Ammon's horn (tissue), 1 donor: ENCODE measurements around the gene RNASEH1.

Experiments
- DNase-seq: peaks from one replicate; pipeline ENCODE4 v3.0.0-alpha.2; 2016; ENCODE audit warnings: low spot score

Gene RNASEH1

GRCh38 chr2:3558205-3559014 lies at the start of gene RNASEH1:
Gene RNASEH1, minus strand, starts transcription at chr2:3558333. Its CDS starts 73 bp downstream, at chr2:3558260.
- peak; percentile 97 for DNase-seq

- no peak for DNase-seq
Observed at GRCh38 chr2:3606370-3607201, 48.5 kb upstream of the RNASEH1 start.

- no peak for DNase-seq
Observed at GRCh38 chr2:3606028-3606369, 47.9 kb upstream of the RNASEH1 start.

GRCh38 chr2:3604991-3605961 lies 47.1 kb upstream of the RNASEH1 start:
- no peak for DNase-seq

GRCh38 chr2:3604207-3604877 lies 46.2 kb upstream of the RNASEH1 start:
- no peak for DNase-seq

- no peak for DNase-seq
Observed at GRCh38 chr2:3603536-3604206, 45.5 kb upstream of the RNASEH1 start.

GRCh38 chr2:3602553-3603339 lies 44.6 kb upstream of the RNASEH1 start:
- DNase-seq, result no peak

- no peak for DNase-seq
Observed at GRCh38 chr2:3601561-3602271, 43.6 kb upstream of the RNASEH1 start.

GRCh38 chr2:3600256-3600855 lies 42.2 kb upstream of the RNASEH1 start:
- DNase-seq, result no peak

- no peak for DNase-seq
Observed at GRCh38 chr2:3598912-3599854, 41.0 kb upstream of the RNASEH1 start.

GRCh38 chr2:3598197-3598910 lies 40.2 kb upstream of the RNASEH1 start:
- DNase-seq, result no peak

GRCh38 chr2:3597567-3597966 lies 39.4 kb upstream of the RNASEH1 start:
- no peak for DNase-seq

GRCh38 chr2:3596901-3597417 lies 38.8 kb upstream of the RNASEH1 start:
- no peak for DNase-seq

- no peak for DNase-seq
Observed at GRCh38 chr2:3595985-3596384, 37.9 kb upstream of the RNASEH1 start.

GRCh38 chr2:3595404-3595803 lies 37.3 kb upstream of the RNASEH1 start:
- no peak for DNase-seq

GRCh38 chr2:3594493-3595281 lies 36.6 kb upstream of the RNASEH1 start, which contains the start of gene COLEC11:
Gene COLEC11, plus strand, starts transcription at chr2:3595112. Its CDS starts 9,229 bp downstream, at chr2:3604341.
- no peak for DNase-seq
